ENCODE results near the gene OR6C75. TPM values are rescaled to one million over a fixed set of nuclear protein-coding genes. Genes with fewer than 3 reads are reported as not detected.
"Not testable (repeated sequence)": the region's sequence is repeated elsewhere in the genome, so short reads cannot be mapped to it uniquely, and the experiment has no call there.

Gene OR6C75
- total RNA-seq: under 0.01 TPM

DNA sequence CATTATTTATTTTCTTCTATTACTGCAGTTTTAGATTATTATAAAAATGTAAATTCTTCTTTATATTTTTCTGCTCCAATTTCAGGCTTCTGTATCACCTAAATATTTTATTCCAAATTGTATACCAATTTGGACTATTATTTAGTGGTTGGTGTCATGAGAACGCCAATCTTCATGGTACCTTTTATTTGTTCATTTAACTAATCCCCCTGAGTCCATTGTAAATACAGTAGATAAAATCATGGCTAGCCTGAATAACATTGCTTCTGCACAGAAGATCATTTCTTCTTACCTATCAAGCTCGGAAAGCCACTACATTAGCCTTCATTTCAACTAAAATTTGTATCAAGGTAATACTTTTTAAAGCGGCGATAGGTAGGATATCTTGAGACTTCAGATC, at the start of gene OR6C75:
TSS of gene OR6C75 (plus strand) at position 301 of the 400 bp plus-strand sequence. CDS start 2,136 bp downstream, outside the sequence.
- Histone ChIP-seq H3K4me1 (ENCODE audit: insufficient read depth, low read length) (no peaks in the 10 kb centered on the region), H3K27me3 (ENCODE audit: insufficient read depth, low read length) (peaks cover 7% of the 10 kb centered on the region), H3K4me3 (ENCODE audit: low read length) (no peak within 1 kb of the TSS), H3K9me3 (ENCODE audit: low read depth, low read length) (no peaks in the 10 kb centered on the region)

- no peak within 1 kb of the TSS for H3K4me3 ChIP-seq (ENCODE audit: low read length)
- H3K4me1 ChIP-seq (ENCODE audit: insufficient read depth, low read length): no peaks in the 10 kb centered on the region
- H3K27me3 ChIP-seq (ENCODE audit: insufficient read depth, low read length): peaks cover 8% of the 10 kb centered on the region
- H3K9me3 ChIP-seq (ENCODE audit: low read depth, low read length): no peaks in the 10 kb centered on the region
Observed at GRCh38 chr12:55314043-55314442, 48.7 kb upstream of the OR6C75 start, which contains the start of gene OR6C1. TSS of gene OR6C1 (plus strand) at chr12:55314343. CDS start at chr12:55320600, 6,257 bp downstream.

- no peak overlapping the region for H3K4me3 ChIP-seq (ENCODE audit: low read length)
- no peaks in the 10 kb centered on the region for H3K4me1 ChIP-seq (ENCODE audit: insufficient read depth, low read length)
- H3K9me3 ChIP-seq (ENCODE audit: low read depth, low read length): no peaks in the 10 kb centered on the region
- H3K27me3 ChIP-seq (ENCODE audit: insufficient read depth, low read length): peaks cover 11% of the 10 kb centered on the region
Observed at GRCh38 chr12:55320201-55320600, 42.6 kb upstream of the OR6C75 start.

GRCh38 chr12:55325801-55326200, 37.0 kb upstream of the OR6C75 start:
- H3K9me3 ChIP-seq (ENCODE audit: low read depth, low read length); H3K4me3 ChIP-seq (ENCODE audit: low read length); H3K4me1 ChIP-seq (ENCODE audit: insufficient read depth, low read length); H3K27me3 ChIP-seq (ENCODE audit: insufficient read depth, low read length): not testable (repeated sequence)

GRCh38 chr12:55330446-55330845, 32.3 kb upstream of the OR6C75 start, which contains the start of gene OR6C3:
TSS of gene OR6C3 (plus strand) at chr12:55330746. CDS start at chr12:55331701, 955 bp downstream.
- H3K4me1 ChIP-seq (ENCODE audit: insufficient read depth, low read length): no peaks in the 10 kb centered on the region
- no peak within 1 kb of the TSS for H3K4me3 ChIP-seq (ENCODE audit: low read length)
- no peaks in the 10 kb centered on the region for H3K9me3 ChIP-seq (ENCODE audit: low read depth, low read length)
- peaks cover 4% of the 10 kb centered on the region for H3K27me3 ChIP-seq (ENCODE audit: insufficient read depth, low read length)

DNA sequence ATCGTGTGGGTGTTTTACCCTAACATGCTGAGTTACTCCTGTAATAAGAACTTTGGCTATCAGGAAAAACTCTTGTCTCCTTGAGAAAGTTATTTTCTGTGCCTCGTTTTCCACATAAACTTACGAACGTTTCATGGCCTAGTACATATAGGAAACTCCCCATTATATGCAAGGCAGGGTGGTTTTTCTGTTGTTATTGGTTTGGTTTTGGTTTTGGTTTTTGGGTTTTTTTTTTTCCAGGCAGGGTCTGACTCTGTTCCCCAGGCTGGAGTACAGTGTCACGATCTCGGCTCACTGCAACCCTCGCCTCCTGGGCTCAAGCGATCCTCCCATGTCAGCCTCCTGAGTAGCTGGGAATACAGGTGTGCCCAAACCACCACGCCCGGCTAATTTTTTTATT, 26.8 kb upstream of the OR6C75 start:
- Histone ChIP-seq H3K27me3 (ENCODE audit: insufficient read depth, low read length) (no peaks in the 10 kb centered on the region), H3K4me1 (ENCODE audit: insufficient read depth, low read length) (no peaks in the 10 kb centered on the region), H3K4me3 (ENCODE audit: low read length) (no peak overlapping the region), H3K9me3 (ENCODE audit: low read depth, low read length) (no peaks in the 10 kb centered on the region)

DNA sequence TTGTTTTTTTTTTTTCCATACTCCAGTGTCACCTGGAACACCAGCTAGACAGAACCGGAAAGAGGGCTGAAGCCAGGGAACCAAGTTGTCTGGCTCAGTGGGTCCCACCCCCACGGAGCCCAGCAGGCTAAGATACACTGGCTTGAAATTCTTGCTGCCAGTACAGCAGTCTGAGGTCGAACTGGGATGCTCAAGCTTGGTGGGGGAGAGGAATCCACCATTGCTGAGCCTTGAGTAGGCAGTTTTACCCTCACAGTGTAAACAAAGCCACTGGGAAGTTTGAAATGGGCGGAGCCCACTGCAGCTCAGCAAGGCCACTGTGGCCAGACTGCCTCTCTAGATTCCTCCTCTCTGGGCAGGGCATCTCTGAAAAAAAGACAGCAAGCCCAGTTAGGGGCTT, 7.4 kb upstream of the OR6C75 start:
- H3K27me3 ChIP-seq (ENCODE audit: insufficient read depth, low read length); H3K4me1 ChIP-seq (ENCODE audit: insufficient read depth, low read length); H3K9me3 ChIP-seq (ENCODE audit: low read depth, low read length); H3K4me3 ChIP-seq (ENCODE audit: low read length): not testable (repeated sequence)

GRCh38 chr12:55365086-55365485, 2.3 kb downstream of the OR6C75 start:
- peaks cover 10% of the 10 kb centered on the region for H3K27me3 ChIP-seq (ENCODE audit: insufficient read depth, low read length)
- H3K4me1 ChIP-seq (ENCODE audit: insufficient read depth, low read length): no peaks in the 10 kb centered on the region
- no peak overlapping the region for H3K4me3 ChIP-seq (ENCODE audit: low read length)
- no peaks in the 10 kb centered on the region for H3K9me3 ChIP-seq (ENCODE audit: low read depth, low read length)

DNA sequence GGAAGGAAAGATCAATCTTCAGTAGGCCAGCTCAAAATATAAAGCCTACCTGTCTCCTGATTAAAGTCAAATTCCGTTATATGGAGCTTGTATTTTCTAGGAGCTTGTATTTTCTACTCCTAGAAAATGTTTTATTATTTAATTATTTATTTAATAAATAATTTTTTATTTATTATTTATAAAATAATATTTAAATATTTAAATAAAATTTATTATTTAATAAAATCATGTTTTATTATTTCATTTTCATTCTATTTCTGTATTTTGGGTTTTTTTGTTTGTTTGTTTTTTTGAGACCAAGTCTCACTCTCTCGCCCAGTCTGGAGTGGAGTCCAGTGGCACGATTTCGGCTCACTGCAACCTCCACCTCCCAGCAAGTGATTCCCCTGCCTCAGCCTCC, 9.7 kb downstream of the OR6C75 start:
- Histone ChIP-seq H3K27me3 (ENCODE audit: insufficient read depth, low read length) (peaks cover 4% of the 10 kb centered on the region), H3K4me1 (ENCODE audit: insufficient read depth, low read length) (no peaks in the 10 kb centered on the region), H3K9me3 (ENCODE audit: low read depth, low read length) (no peaks in the 10 kb centered on the region), H3K4me3 (ENCODE audit: low read length) (no peak overlapping the region)

GRCh38 chr12:55385891-55386290, 23.1 kb downstream of the OR6C75 start:
- peaks cover 7% of the 10 kb centered on the region for H3K27me3 ChIP-seq (ENCODE audit: insufficient read depth, low read length)
- H3K9me3 ChIP-seq (ENCODE audit: low read depth, low read length): no peaks in the 10 kb centered on the region
- no peak overlapping the region for H3K4me3 ChIP-seq (ENCODE audit: low read length)
- H3K4me1 ChIP-seq (ENCODE audit: insufficient read depth, low read length): no peaks in the 10 kb centered on the region

- Histone ChIP-seq H3K4me3 (ENCODE audit: low read length) (no peak overlapping the region), H3K9me3 (ENCODE audit: low read depth, low read length) (no peaks in the 10 kb centered on the region), H3K27me3 (ENCODE audit: insufficient read depth, low read length) (peaks cover 16% of the 10 kb centered on the region), H3K4me1 (ENCODE audit: insufficient read depth, low read length) (no peaks in the 10 kb centered on the region)
Observed at GRCh38 chr12:55392032-55392795, 29.4 kb downstream of the OR6C75 start.

DNA sequence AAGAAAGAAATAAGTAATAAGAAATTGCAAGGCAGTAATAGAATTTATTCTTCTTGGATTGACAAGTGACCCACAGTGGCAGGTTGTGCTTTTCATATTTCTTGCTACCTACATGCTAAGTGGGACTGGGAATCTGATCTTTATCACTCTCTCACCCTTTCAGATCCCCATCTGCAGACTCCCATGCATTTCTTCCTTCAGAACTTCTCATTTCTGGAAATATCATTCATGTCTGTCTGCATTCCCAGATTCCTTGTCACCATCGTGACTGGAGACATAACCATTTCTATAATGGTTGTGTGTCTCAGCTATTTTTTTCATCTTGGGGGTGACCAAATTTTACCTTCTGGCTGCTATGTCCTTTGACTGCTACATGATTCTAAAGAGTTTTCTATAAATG, 33.6 kb downstream of the OR6C75 start:
- Histone ChIP-seq H3K4me1 (ENCODE audit: insufficient read depth, low read length) (no peaks in the 10 kb centered on the region), H3K4me3 (ENCODE audit: low read length) (no peak overlapping the region), H3K27me3 (ENCODE audit: insufficient read depth, low read length) (peaks cover 16% of the 10 kb centered on the region), H3K9me3 (ENCODE audit: low read depth, low read length) (no peaks in the 10 kb centered on the region)

GRCh38 chr12:55400229-55400628, 37.5 kb downstream of the OR6C75 start, which contains the start of gene OR6C65:
TSS of gene OR6C65 (plus strand) at chr12:55400529. CDS start at chr12:55400529, 0 bp downstream.
- Histone ChIP-seq H3K27me3 (ENCODE audit: insufficient read depth, low read length) (peaks cover 20% of the 10 kb centered on the region), H3K4me3 (ENCODE audit: low read length) (no peak within 1 kb of the TSS), H3K4me1 (ENCODE audit: insufficient read depth, low read length) (no peaks in the 10 kb centered on the region), H3K9me3 (ENCODE audit: low read depth, low read length) (no peaks in the 10 kb centered on the region)

DNA sequence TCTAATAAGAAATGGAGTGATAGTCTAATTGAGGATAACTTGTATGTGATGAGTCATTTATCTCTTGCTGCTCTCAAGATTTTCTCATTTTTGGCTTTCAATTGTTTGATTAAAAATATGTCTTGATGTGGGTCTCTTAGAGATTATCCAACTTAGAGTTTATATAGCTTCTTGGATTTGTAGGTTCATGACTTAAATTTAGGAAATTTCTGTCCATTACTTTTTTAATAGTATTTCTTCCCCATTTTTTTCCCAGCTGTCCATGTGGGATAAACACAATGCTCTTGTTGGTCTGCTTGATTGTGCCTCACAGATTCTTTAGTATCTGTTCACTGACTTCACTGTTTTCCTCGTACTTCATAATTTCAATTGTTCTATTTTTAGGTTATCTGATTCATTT, 45.1 kb downstream of the OR6C75 start:
- no peaks in the 10 kb centered on the region for H3K4me1 ChIP-seq (ENCODE audit: insufficient read depth, low read length)
- H3K9me3 ChIP-seq (ENCODE audit: low read depth, low read length): peaks cover 4% of the 10 kb centered on the region

DNA sequence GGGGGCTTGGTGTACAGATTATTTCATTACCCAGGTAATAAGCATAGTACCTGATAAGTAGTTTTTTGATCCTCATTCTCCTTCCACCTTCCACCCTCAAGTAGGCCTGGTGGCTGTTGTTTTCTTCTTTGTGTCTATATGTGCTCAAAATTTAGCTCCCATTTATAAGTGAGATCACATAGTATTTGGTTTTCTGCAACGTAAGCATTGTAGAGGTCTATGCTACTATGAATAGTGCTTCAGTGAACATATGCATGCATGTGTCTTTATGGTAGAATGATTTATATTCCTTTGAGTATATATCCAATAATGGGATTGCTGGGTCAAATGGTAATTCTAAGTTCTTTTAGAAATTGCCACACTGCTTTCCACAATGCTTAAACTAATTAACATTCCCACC, 46.4 kb downstream of the OR6C75 start:
- H3K4me3 ChIP-seq (ENCODE audit: low read length); H3K27me3 ChIP-seq (ENCODE audit: insufficient read depth, low read length); H3K4me1 ChIP-seq (ENCODE audit: insufficient read depth, low read length); H3K9me3 ChIP-seq (ENCODE audit: low read depth, low read length): not testable (repeated sequence)

More for the DNA sequence above, 45.1 kb downstream of the OR6C75 start:
- H3K27me3 ChIP-seq (ENCODE audit: insufficient read depth, low read length): peaks cover 12% of the 10 kb centered on the region
- no peak overlapping the region for H3K4me3 ChIP-seq (ENCODE audit: low read length)

GRCh38 chr12:55412138-55412537, 49.4 kb downstream of the OR6C75 start:
- H3K4me1 ChIP-seq (ENCODE audit: insufficient read depth, low read length); H3K9me3 ChIP-seq (ENCODE audit: low read depth, low read length): not testable (repeated sequence)
- H3K27me3 ChIP-seq (ENCODE audit: insufficient read depth, low read length): peaks cover 26% of the 10 kb centered on the region

More at GRCh38 chr12:55412138-55412537, 49.4 kb downstream of the OR6C75 start:
- not testable (repeated sequence) for H3K4me3 ChIP-seq (ENCODE audit: low read length)
